Measurements from ENCODE around the gene AP5B1.

- TF ChIP-seq POLR2A (IDR thresholded peaks at IDR 0.05) = no peak
- TF ChIP-seq CTCF (IDR thresholded peaks at IDR 0.05) = no peak
These were observed 20.6 kb upstream of the AP5B1 start for GRCh38 chr11:65801153-65801987.

All from thyroid gland (tissue), 4 donors.